Mesenchymal stem cell (in vitro differentiated cells and primary cell): ENCODE measurements around the gene IL1F10. TPM values are rescaled to one million over a fixed set of nuclear protein-coding genes. Genes with fewer than 3 reads are reported as not detected.

Experiments used
- DNase-seq: peaks from one replicate; pipeline ENCODE4 v3.0.0-alpha.2; 2013
- H2AFZ ChIP-seq: one replicate; pipeline ENCODE4 v1.6.1; 2013; ENCODE audit warnings: low read depth, mild to moderate bottlenecking, control low read depth, inconsistent platforms, low read length, moderate library complexity
- H2AK5ac ChIP-seq: 2 replicates; pipeline ENCODE4 v1.6.1; 2013; ENCODE audit warnings: low read length, moderate library complexity, mild to moderate bottlenecking, inconsistent platforms; ENCODE audit not compliant: severe bottlenecking
- H2BK120ac ChIP-seq: one replicate; pipeline ENCODE4 v1.6.1; 2013; ENCODE audit warnings: low read depth, mild to moderate bottlenecking, inconsistent platforms, low read length, moderate library complexity
- H2BK12ac ChIP-seq, 2 experiments: one replicate each; pipeline ENCODE4 v1.6.1; 2013; ENCODE audit warnings: inconsistent platforms in 2 of 2, low read length in 2 of 2, mild to moderate bottlenecking in 2 of 2, moderate library complexity in 2 of 2, control low read depth in 1 of 2
- H2BK15ac ChIP-seq: one replicate; pipeline ENCODE4 v1.6.1; 2013; ENCODE audit warnings: mild to moderate bottlenecking, low read depth, inconsistent platforms; ENCODE audit not compliant: poor library complexity, severe bottlenecking
- H2BK5ac ChIP-seq: 2 replicates; pipeline ENCODE4 v1.6.1; 2013; ENCODE audit warnings: low read depth, mild to moderate bottlenecking, low read length, control low read depth, inconsistent platforms; ENCODE audit not compliant: poor library complexity, severe bottlenecking
- H3K14ac ChIP-seq, 2 experiments: one replicate each; pipeline ENCODE4 v1.6.1; 2013; ENCODE audit warnings: inconsistent platforms in 2 of 2, low read length in 2 of 2, control low read depth in 1 of 2, mild to moderate bottlenecking in 1 of 2, moderate library complexity in 1 of 2
- H3K18ac ChIP-seq, 2 experiments: one replicate each; pipeline ENCODE4 v1.6.1; 2013; ENCODE audit warnings: inconsistent platforms in 2 of 2, low read length in 2 of 2, control low read depth in 1 of 2, low read depth in 1 of 2, mild to moderate bottlenecking in 1 of 2
- H3K23ac ChIP-seq, 2 experiments: one replicate each; pipeline ENCODE4 v1.6.1; 2013; ENCODE audit warnings: inconsistent platforms in 2 of 2, low read length in 2 of 2, mild to moderate bottlenecking in 2 of 2, moderate library complexity in 2 of 2, control low read depth in 1 of 2
- H3K27ac ChIP-seq: 2 replicates; pipeline ENCODE4 v1.5.1; 2013; ENCODE audit warnings: mild to moderate bottlenecking, moderate library complexity, low read length, control low read depth, inconsistent platforms; ENCODE audit not compliant: poor library complexity, severe bottlenecking
- H3K27me3 ChIP-seq, 2 experiments: 2 replicates each; pipeline versions ENCODE4 v1.6.1 to v1.7.0; 2013; ENCODE audit warnings: low read length in 2 of 2, mild to moderate bottlenecking in 2 of 2, moderate library complexity in 2 of 2, control low read depth in 1 of 2, inconsistent platforms in 1 of 2; ENCODE audit not compliant: control insufficient read depth in 1 of 2, insufficient read depth in 1 of 2
- H3K36me3 ChIP-seq, 2 experiments: 2 replicates each; pipeline versions ENCODE4 v1.6.1 to v1.7.0; 2013; ENCODE audit warnings: low read length in 2 of 2, control low read depth in 1 of 2, inconsistent platforms in 1 of 2, low read depth in 1 of 2, mild to moderate bottlenecking in 1 of 2; ENCODE audit not compliant: insufficient read depth in 2 of 2, control insufficient read depth in 1 of 2
- H3K4ac ChIP-seq, 2 experiments: one replicate each; pipeline ENCODE4 v1.6.1; 2013; ENCODE audit warnings: inconsistent platforms in 2 of 2, low read length in 2 of 2, mild to moderate bottlenecking in 2 of 2, moderate library complexity in 2 of 2, control low read depth in 1 of 2, low read depth in 1 of 2
- H3K4me1 ChIP-seq: 2 replicates; pipeline ENCODE4 v1.6.1; 2013; ENCODE audit warnings: low read depth, low read length, control low read depth; ENCODE audit not compliant: control insufficient read depth, insufficient read depth
- H3K4me2 ChIP-seq: 2 replicates; pipeline ENCODE4 v1.6.1; 2013; ENCODE audit warnings: low read length, mild to moderate bottlenecking, inconsistent platforms; ENCODE audit not compliant: poor library complexity, severe bottlenecking
- H3K4me3 ChIP-seq, 2 experiments: 2 replicates each; pipeline versions ENCODE4 v1.5.1 to v1.7.0; 2013; ENCODE audit warnings: low read length in 2 of 2, mild to moderate bottlenecking in 2 of 2, control low read depth in 1 of 2, low read depth in 1 of 2; ENCODE audit not compliant: insufficient read depth in 1 of 2
- H3K79me1 ChIP-seq: replicated peaks from 2 replicates; pipeline ENCODE4 v1.6.1; 2013; ENCODE audit warnings: mild to moderate bottlenecking, control low read depth, low read length, inconsistent platforms; ENCODE audit not compliant: poor library complexity, severe bottlenecking
- H3K9ac ChIP-seq: 2 replicates; pipeline ENCODE4 v1.7.0; 2013; ENCODE audit warnings: mild to moderate bottlenecking, low read length, moderate library complexity
- H3K9me3 ChIP-seq: 2 replicates; pipeline ENCODE4 v1.7.0; 2013; ENCODE audit warnings: mild to moderate bottlenecking, low read length; ENCODE audit not compliant: control insufficient read depth
- H4K8ac ChIP-seq: one replicate; pipeline ENCODE4 v1.6.1; 2013; ENCODE audit warnings: inconsistent platforms, mild to moderate bottlenecking, low read length, moderate library complexity
- H4K91ac ChIP-seq: one replicate; pipeline ENCODE4 v1.6.1; 2013; ENCODE audit warnings: mild to moderate bottlenecking, low read length, inconsistent platforms
- WGBS: methylation state at CpG from one replicate; pipeline ENCODE4 v1.1.7; 2013; ENCODE audit warnings: mixed read lengths; 5-methylcytosine and 5-hydroxymethylcytosine counted together
- polyA plus RNA-seq, 2 experiments: library from polyadenylated mRNA; stranded (reverse); fragments of 200-250 nt; gene quantifications; one replicate each; pipeline ENCODE4 v1.2.3, GENCODE V29; 2013

Gene IL1F10, protein sequence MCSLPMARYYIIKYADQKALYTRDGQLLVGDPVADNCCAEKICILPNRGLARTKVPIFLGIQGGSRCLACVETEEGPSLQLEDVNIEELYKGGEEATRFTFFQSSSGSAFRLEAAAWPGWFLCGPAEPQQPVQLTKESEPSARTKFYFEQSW
- not detected for polyA plus RNA-seq (2013, experiment 1 of 2)
- polyA plus RNA-seq (2013, experiment 2 of 2) = not detected

DNA sequence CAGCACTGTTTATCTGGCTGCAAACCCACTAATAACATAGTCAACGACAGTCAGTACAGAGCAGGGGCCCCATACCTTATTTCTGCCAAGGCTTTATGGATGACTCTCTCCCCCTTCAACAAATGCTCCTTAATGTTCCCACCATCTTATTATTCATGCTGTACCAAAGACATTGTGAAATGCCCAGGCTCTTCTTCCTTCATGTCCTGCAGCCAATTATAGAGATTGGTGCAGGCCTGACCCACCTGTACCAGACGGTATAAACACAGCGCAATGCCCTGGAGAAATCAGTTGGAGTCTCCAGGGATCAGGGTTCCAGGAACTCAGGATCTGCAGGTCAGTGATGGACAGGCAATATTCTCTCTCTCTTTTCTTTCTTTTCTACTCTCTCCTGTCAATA is at the start of gene IL1F10:
Gene IL1F10 (plus strand): TSS at position 290 of the 400 bp plus-strand sequence. CDS start 4,769 bp downstream, outside the sequence.
- Histone ChIP-seq H4K91ac (no peak within 1 kb of the TSS), H3K4ac (no peak within 1 kb of the TSS), H3K4me1 (peaks cover 4% of the 10 kb centered on the region), H3K27me3 (peaks cover 13 to 18% of the 10 kb centered on the region in 2 experiments), H3K18ac (no peak within 1 kb of the TSS), H3K4me2 (no peak within 1 kb of the TSS), H3K36me3 (no peaks in the 10 kb centered on the region), H4K8ac (no peak within 1 kb of the TSS), H3K9me3 (peaks cover 6% of the 10 kb centered on the region), H3K4me3 (no peak within 1 kb of the TSS), H2AK5ac (no peak within 1 kb of the TSS), H2BK5ac (no peak within 1 kb of the TSS), H2AFZ (no peak within 1 kb of the TSS), H3K14ac (no peak within 1 kb of the TSS), H2BK12ac (no peak within 1 kb of the TSS), H2BK15ac (no peak within 1 kb of the TSS), H3K23ac (no peak within 1 kb of the TSS), H3K79me1 (no peaks in the 10 kb centered on the region), H3K9ac (no peak within 1 kb of the TSS), H2BK120ac (no peak within 1 kb of the TSS), H3K27ac (no peak within 1 kb of the TSS)
- 86% methylated on average over 3 of the region's 3 CpGs for WGBS
- DNase-seq = no peak

DNA sequence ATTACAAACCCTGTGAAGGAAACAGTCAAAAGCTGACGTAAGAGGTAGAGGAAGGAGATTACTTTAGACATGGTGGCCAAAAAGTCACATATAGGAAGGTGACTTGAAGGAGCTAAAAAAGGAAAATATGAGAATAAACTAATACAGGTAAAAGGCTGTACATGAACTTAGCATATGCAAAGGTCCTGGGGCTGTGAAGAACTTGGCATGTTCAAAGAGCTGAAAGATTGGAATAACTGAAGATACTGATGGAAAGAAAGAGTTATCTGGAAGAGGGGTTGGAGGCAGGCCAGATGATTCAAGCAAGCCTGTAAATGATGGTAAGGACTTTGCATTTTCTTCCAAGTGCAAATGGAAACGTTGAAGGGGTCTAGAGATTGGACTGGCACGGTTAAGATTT is 49.3 kb upstream of the IL1F10 start:
- no peak overlapping the region for H2BK12ac ChIP-seq
- H3K27ac ChIP-seq = no peak overlapping the region
- H3K23ac ChIP-seq = no peak overlapping the region
- no peak overlapping the region for H3K4ac ChIP-seq
- H4K8ac ChIP-seq = no peak overlapping the region
- no peak overlapping the region for H3K9ac ChIP-seq
- H3K18ac ChIP-seq = no peak overlapping the region
- peaks cover 28 to 48% of the 10 kb centered on the region in 2 experiments for H3K27me3 ChIP-seq
- H2AFZ ChIP-seq = no peak overlapping the region
- no peak overlapping the region for H2BK120ac ChIP-seq
- no peak overlapping the region for H3K14ac ChIP-seq
- 57% methylated on average over 3 of the region's 3 CpGs for WGBS
- H3K4me3 ChIP-seq = no peak overlapping the region
- no peak overlapping the region for H4K91ac ChIP-seq
- DNase-seq = no peak
- H3K9me3 ChIP-seq = no peaks in the 10 kb centered on the region
- no peak overlapping the region for H2BK5ac ChIP-seq
- no peaks in the 10 kb centered on the region for H3K36me3 ChIP-seq
- no peak overlapping the region for H3K4me2 ChIP-seq
- no peaks in the 10 kb centered on the region for H3K79me1 ChIP-seq
- H2AK5ac ChIP-seq = no peak overlapping the region
- no peak overlapping the region for H2BK15ac ChIP-seq
- no peaks in the 10 kb centered on the region for H3K4me1 ChIP-seq

DNA sequence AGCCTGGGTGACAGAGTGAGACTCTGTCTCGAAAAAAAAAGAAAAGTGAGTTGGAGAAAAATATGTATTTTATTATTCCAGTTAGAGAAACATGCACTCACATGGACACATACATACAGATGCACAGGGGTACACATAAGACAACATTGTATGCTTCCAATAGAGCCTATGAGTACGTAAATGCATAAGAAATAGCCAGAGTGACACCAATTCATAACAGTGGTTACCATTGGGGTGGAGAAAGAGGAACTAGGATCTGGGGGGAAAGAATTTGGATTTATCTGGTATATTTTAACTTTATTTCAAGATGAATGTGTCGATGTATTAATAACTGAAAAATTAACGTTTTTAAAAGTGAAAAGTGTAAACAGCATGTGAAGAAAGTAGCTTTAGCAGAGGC is 46.5 kb upstream of the IL1F10 start:
- Histone ChIP-seq H2AFZ (no peak overlapping the region), H4K91ac (no peak overlapping the region), H3K14ac (no peak overlapping the region), H2BK120ac (no peak overlapping the region), H3K4me3 (no peak overlapping the region), H3K9ac (no peak overlapping the region), H3K79me1 (no peaks in the 10 kb centered on the region), H3K36me3 (no peaks in the 10 kb centered on the region), H2AK5ac (no peak overlapping the region), H3K9me3 (no peaks in the 10 kb centered on the region), H3K27ac (no peak overlapping the region), H3K23ac (no peak overlapping the region), H4K8ac (no peak overlapping the region), H3K4me1 (no peaks in the 10 kb centered on the region), H3K4me2 (no peak overlapping the region), H2BK15ac (no peak overlapping the region), H2BK5ac (no peak overlapping the region), H3K4ac (no peak overlapping the region), H3K27me3 (peaks cover 44 to 74% of the 10 kb centered on the region in 2 experiments), H2BK12ac (no peak overlapping the region), H3K18ac (no peak overlapping the region)
- DNase-seq = no peak
- WGBS = 53% methylated on average over 3 of the region's 4 CpGs

DNA sequence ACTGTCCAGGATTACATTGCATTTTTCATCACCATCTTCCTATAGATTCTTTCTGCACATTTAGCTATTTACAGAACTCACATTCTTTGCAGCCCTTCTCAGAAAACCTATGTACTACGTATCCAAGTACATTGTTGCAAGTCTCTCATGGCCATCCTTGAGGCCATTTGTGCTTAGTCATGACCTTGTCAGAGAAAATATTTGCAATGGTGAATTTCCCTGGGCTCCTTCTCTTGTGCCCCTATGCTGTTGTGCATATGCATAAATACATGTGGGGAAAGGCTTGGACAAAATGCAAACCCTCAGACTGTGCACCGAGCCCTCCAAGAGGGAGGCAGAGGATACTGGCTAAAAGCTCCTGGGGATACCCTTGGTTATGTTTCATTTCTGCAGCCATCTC is 43.0 kb upstream of the IL1F10 start:
- no peak overlapping the region for H2AFZ ChIP-seq
- no peaks in the 10 kb centered on the region for H3K36me3 ChIP-seq
- H2BK12ac ChIP-seq = no peak overlapping the region
- no peak overlapping the region for H2BK120ac ChIP-seq
- H3K4me2 ChIP-seq = no peak overlapping the region
- H3K4me1 ChIP-seq = no peaks in the 10 kb centered on the region
- no peaks in the 10 kb centered on the region for H3K9me3 ChIP-seq
- no peak overlapping the region for H3K4me3 ChIP-seq
- no peak overlapping the region for H3K27ac ChIP-seq
- WGBS = 91% methylated on average over 2 of the region's 2 CpGs
- no peak overlapping the region for H3K9ac ChIP-seq
- no peak overlapping the region for H4K91ac ChIP-seq
- H2AK5ac ChIP-seq = no peak overlapping the region
- no peak overlapping the region for H3K18ac ChIP-seq
- H3K79me1 ChIP-seq = no peaks in the 10 kb centered on the region
- DNase-seq = no peak
- H3K27me3 ChIP-seq = peaks cover 56 to 84% of the 10 kb centered on the region in 2 experiments
- H3K23ac ChIP-seq = no peak overlapping the region
- H2BK5ac ChIP-seq = no peak overlapping the region
- H3K4ac ChIP-seq = no peak overlapping the region
- no peak overlapping the region for H3K14ac ChIP-seq
- H4K8ac ChIP-seq = no peak overlapping the region
- H2BK15ac ChIP-seq = no peak overlapping the region
